Measurements from ENCODE around the gene KCNJ6.
A peak's percentile ranks its signal among the peaks of the same experiment; 100 is the strongest.
"Not testable (repeated sequence)": the region's sequence is repeated elsewhere in the genome, so short reads cannot be mapped to it uniquely, and the experiment has no call there.

Gene KCNJ6

DNA sequence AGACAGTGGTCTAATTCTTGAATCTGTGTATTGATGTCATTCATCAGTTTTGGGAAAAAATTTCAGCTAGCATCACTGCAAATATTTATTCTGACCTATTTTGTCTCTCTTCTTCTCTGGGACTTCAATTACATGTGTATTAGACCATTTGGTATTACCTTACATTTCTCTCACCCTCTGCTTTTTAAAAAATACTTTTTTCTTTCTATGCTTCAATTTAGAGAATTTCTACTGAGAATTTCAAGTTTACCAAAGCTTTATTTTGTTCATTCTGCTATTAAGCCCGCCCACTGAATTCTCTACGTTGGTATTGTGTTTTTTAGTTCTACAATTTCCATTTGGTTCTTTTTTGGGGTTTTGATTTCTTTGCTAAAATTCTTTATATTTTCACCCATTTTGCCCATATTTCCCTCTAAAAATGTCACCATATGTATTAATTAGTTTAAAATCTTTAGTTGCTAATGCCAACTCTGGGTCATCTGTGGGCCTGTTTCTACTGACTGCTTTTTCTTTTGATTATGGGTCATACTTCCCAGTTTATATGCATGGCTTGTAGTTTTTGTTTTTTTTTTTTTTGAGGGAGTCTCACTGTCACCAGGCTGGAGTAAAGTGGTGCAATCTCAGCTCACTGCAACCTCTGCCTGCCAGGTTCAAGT lies 337.7 kb downstream of the KCNJ6 start:
- DNase-seq (ENCODE audit: low read depth in 4 of 4, low spot score in 1 of 4), result no peak

DNA sequence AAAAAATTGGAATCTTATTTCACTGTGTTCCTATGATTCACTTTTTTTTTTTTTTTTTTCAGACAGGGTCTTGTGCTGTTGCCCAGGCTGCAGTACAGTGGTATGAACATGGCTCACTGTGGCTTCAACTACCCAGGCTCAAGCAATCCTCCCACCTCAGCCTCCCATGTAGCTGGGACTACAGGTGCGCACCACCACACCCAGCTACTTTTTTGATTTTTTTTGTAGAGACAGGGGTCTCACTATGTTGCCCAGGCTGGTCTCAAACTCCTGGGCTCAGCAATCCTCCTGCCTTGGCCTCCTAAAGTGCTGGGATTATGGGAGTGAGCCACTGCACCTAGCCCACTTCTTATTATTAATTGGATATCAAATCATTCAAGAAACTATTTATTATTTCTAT lies 339.3 kb downstream of the KCNJ6 start:
- not testable (repeated sequence) for DNase-seq (ENCODE audit: low read depth in 4 of 4, low spot score in 1 of 4)

DNA sequence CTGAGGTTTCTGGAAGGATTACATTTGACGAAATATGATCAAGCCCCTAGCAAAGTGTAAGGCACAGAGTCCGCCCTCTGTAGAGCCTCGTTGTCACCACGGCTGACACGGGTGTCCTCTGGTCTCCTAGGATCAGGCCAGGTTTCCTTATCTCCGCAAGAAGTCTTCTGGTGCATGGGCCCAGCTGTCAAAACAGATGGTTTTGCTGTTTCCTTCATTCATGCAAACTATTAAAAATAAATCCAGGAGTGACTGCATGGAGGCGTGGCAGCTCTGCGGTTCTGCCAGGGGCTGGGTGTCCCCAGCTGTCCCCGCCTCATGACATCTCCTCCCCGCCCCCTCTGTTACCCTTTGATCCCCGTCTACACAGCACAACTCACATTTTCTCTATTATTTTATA lies 340.7 kb downstream of the KCNJ6 start:
- no peak for DNase-seq (ENCODE audit: low read depth in 4 of 4, low spot score in 1 of 4)

DNA sequence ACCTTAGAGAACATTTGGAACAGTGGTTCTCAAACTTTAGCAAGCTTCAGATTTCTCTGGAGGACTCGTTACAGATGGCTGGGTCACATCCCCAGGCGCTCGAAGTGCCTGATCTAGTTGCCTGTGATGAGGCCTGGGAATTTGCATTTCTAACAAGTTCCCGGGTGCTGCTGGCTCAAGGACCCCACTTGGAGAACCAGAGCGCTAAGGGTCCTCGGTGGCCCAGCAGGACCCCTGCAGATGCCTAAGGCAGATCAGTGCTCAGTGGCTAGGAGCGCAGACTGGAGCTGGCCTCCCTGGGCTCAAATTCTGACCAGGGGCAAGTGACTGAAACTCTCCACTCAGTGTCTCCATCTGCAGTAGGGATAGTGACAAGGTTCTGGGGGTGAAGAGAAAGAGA lies 341.5 kb downstream of the KCNJ6 start:
- no peak for DNase-seq (ENCODE audit: low read depth in 4 of 4, low spot score in 1 of 4)

GRCh38 chr21:37574316-37574715 lies 341.9 kb downstream of the KCNJ6 start:
- no peak for DNase-seq (ENCODE audit: low read depth in 4 of 4, low spot score in 1 of 4)

- DNase-seq (ENCODE audit: low read depth in 4 of 4, low spot score in 1 of 4), result no peak
These were observed 344.8 kb downstream of the KCNJ6 start for GRCh38 chr21:37571442-37571841.

GRCh38 chr21:37568916-37569315 lies 347.3 kb downstream of the KCNJ6 start:
- DNase-seq (ENCODE audit: low read depth in 4 of 4, low spot score in 1 of 4), result no peak

GRCh38 chr21:37568415-37568814 lies 347.8 kb downstream of the KCNJ6 start:
- no peak for DNase-seq (ENCODE audit: low read depth in 4 of 4, low spot score in 1 of 4)

GRCh38 chr21:37566790-37567615 lies 349.3 kb downstream of the KCNJ6 start:
- no peak for DNase-seq (ENCODE audit: low read depth in 4 of 4, low spot score in 1 of 4)

DNA sequence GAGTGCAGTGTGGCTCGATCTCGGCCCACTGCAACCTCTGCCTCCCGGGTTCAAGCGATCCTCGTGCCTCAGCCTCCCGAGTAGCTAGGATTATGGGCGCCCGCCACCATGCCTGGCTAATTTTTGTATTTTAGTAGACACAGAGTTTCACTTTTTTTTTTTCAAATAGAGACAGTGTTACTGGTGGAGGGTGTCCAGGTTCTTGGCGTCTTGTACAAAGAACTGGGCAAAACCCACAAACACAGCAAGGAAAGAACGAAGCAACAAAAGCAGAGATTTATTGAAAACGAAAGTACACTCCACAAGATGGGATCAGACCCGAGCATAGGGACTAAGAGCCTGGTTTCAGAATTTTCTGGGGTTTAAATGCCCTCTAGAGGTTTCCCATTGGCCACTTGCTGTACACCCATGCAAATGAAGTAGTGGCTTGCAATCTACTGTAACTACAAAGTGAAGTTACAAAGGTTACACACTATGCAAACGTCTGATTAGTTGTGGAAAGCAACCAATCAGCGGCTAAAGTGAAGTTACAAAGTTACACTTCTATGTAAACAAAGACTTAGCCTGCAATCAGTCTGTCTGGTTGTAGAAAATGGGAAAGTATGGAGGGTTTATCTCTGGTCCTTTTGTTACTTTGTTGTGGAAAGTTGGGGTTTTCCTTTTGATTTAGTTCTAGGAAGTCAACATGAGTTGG lies 350.6 kb downstream of the KCNJ6 start:
- no peak for DNase-seq (ENCODE audit: low read depth in 4 of 4, low spot score in 1 of 4)

DNA sequence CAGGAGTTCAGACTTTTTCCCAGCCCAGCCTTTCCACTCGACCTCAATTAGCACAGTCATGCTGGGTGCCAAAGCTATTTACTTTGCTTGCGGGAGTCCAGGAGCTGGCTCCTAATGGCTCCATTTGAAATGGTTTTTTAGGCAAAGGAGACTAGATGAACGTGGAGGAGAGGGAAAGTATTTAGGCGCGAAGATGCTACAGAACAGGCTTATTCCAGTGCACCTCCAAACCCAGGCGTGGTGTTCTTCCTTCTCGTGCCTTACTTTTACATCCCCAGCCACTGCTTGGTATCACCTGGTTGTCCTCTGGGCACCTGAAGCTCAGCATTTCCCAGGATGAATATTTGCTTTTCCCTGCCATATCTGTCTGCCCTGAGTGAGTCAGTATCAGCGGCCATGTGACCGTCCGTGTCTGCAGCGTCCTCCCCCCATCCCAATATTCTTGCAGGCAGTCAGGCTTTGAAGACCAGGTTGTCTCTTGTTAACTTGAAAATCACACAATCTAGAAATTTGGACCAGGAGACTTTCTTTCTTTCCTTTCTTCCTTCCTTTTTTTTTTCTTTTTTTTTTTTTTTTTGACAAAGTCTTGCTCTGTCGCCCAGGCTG lies 351.2 kb downstream of the KCNJ6 start:
- no peak for DNase-seq (ENCODE audit: low read depth in 4 of 4, low spot score in 1 of 4)

- DNase-seq (ENCODE audit: low read depth in 4 of 4, low spot score in 1 of 4), result peak; percentile 69 to 86 (median 76)
These were observed 351.8 kb downstream of the KCNJ6 start for GRCh38 chr21:37564341-37564923.

DNA sequence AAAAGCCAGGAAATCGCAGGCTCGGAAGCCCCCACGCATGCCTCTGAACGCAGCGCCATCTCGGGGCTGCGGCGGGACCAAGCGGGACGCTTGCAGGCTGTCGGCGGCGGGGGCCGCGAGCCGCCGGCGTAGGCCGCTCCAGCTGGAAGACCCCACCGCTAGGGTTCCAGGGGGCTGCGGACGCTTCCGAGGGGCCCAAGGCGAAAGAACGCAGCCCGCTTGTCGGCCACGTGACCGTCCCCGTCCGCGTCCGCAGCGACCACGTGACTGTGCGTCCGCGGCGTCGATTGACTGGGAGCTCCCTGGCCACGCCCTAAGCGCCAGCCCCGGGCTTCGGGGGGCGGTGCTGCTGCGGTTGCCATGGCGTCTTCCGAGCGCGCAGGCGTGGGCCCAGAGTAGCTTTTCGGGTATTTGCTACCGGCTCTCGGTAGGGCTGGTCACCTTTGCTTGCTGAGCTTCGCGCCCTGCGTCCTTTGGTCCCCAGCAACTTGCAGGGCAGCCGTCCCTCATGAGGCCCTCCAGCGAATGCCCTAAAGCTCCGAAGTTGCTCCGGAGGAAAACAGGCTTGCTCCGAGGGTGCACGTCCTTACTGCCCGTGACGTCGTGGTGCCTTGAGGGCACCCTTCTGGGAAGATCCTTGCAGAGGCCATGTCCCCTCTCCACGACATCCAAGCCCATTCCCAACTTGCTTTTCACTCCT lies 352.5 kb downstream of the KCNJ6 start:
- peak; percentile 75 to 87 (median 82) for DNase-seq (ENCODE audit: low read depth in 4 of 4, low spot score in 1 of 4)

DNA sequence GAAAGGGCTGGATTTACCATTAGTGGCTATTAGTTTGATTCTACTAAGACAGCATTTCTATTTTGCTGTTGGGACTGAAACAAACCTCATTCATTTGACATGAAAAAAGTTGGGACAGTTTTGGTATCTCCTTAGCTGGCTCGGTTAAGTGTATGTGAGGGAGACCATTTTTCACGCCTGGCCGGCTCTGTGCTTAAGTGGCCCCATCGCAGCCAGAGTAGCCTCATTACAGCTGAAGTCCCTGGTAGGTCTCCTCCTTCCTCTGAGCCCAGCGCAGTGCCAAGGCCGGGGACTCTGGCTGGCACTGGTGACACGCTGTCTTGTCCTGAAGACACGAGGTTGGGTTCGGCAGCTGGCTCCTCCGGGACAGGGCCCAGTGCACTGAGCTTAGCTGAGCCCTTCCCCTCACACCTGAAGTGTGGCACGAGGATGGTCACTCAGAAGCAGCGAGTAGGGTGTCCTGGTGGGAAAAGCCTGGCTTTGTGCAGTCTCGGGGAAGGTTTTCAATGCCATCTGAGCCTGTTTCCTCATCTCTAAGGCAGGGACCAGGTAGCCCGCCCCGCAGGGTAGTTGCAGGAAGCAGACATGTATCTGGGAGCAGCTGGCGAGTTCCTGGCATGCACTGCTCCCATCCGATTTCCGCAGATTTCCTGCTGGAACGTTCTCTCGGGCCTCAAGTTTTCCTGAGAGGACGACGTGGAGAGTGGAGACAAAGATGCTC lies 353.2 kb downstream of the KCNJ6 start:
- DNase-seq (ENCODE audit: low read depth in 4 of 4, low spot score in 1 of 4), result peak in 2 of 4 experiments; percentile 2 to 13

GRCh38 chr21:37561941-37562919 lies 354.0 kb downstream of the KCNJ6 start:
- no peak for DNase-seq (ENCODE audit: low read depth in 4 of 4, low spot score in 1 of 4)

GRCh38 chr21:37561506-37561905 lies 354.8 kb downstream of the KCNJ6 start:
- DNase-seq (ENCODE audit: low read depth in 4 of 4, low spot score in 1 of 4), result no peak

- no peak for DNase-seq (ENCODE audit: low read depth in 4 of 4, low spot score in 1 of 4)
These were observed 355.9 kb downstream of the KCNJ6 start for GRCh38 chr21:37560385-37560784.

GRCh38 chr21:37558676-37559211 lies 357.5 kb downstream of the KCNJ6 start:
- DNase-seq (ENCODE audit: low read depth in 4 of 4, low spot score in 1 of 4), result no peak
